GM21737 (cell line): Measurements from ENCODE around the gene TRIM36.

ENCODE experiments used
- ATAC-seq: cut with Tn5 transposase; IDR thresholded peaks from one replicate; pipeline ENCODE4 v1.9.1; 2021; ENCODE audit warnings: mild to moderate bottlenecking, moderate library complexity; ENCODE audit not compliant: unreplicated experiment

Gene TRIM36, protein sequence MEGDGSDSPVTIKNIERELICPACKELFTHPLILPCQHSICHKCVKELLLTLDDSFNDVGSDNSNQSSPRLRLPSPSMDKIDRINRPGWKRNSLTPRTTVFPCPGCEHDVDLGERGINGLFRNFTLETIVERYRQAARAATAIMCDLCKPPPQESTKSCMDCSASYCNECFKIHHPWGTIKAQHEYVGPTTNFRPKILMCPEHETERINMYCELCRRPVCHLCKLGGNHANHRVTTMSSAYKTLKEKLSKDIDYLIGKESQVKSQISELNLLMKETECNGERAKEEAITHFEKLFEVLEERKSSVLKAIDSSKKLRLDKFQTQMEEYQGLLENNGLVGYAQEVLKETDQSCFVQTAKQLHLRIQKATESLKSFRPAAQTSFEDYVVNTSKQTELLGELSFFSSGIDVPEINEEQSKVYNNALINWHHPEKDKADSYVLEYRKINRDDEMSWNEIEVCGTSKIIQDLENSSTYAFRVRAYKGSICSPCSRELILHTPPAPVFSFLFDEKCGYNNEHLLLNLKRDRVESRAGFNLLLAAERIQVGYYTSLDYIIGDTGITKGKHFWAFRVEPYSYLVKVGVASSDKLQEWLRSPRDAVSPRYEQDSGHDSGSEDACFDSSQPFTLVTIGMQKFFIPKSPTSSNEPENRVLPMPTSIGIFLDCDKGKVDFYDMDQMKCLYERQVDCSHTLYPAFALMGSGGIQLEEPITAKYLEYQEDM

DNA sequence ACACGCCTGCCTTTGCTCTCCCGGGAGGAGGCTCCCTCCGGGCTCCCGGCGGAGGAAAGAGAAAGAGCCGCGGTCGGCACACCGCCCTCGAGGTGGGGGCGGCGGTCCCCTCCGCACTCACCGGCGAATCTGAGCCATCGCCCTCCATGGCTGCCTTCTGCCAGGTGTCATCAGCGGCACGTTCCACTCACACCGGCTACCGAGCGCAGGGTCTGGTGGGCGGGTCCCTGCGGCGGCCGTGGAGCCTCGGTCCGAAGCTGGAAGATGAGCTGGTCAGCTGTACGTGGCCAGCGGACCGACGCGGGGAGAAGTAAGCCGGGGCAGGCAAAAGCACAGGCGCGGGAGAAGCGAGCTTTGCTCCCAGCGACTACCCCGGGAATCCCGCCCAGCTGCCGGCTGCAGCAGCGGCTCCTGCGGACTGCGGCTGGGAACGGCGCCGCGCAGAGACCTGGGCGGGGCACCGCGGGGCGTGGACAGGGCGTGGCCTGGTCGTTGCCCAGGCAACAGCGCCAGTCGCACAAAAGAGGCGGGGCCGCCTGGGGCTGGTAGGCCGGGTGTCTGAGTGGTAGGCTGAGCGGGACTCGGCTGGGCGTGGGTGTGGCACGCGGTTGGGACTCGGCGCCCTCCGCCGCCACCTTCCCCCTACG, at the start of gene TRIM36:
TRIM36 (minus strand) TSS at position 422 of the 647 bp plus-strand sequence; CDS start at position 148, 274 bp downstream.
- peak; percentile 99 for ATAC-seq

DNA sequence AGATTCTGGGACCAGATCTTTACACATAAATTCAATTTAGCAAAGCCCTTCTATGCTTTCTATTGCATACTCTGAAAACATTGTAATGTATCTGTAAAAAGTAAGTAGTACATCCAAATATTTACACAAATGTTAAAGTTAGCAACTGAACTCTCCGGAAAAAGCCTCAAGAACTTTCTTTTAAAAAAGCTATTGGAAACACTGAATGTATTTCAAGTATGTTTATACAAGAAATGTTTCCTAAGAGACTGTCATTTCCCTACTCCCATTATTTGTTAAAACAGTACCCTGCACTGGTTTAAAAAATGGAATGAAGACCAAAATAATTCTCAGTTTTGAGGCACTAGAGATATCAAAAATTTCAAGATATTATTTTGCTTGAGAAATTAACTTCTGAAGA, 44.8 kb upstream of the TRIM36 start:
- no peak for ATAC-seq

DNA sequence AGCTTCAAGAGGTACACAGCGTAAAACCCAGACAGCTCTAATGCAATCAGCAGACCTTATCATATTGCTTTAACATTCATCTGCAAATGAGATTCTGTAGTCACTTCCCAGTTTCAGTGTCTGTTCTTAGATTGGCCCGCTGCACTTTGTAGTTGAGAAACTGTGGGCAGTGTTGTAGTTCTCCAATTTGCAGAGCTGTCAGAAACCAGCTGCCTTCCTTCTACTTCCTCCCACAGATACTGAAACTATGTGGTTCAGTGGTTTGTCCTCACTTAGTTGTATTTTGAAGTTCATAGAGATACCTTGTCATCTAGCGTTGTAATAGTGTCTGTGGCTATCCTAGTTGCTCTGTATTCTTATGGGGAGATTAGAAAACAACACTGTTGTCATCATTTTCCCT, 39.6 kb upstream of the TRIM36 start:
- peak; percentile 100 for ATAC-seq

DNA sequence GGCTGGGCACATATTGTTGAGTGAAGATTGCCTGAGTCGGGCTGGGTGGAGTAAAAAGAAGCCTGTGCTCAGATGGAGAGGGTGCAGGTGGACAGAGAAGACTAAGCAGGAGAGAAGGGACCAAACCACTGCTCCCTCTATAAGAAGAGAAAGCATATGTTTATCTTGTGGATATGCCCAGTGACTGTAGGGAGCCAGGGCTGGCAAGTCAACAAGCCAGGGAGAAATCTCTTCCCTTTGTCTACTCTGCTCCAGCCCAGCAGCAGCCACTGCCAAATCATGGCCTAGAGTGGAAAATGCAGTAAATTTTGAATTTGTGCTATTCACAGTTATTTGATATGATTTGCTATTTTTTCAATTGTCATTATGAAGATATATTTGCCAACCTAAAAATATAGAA, 33.2 kb upstream of the TRIM36 start:
- no peak for ATAC-seq

DNA sequence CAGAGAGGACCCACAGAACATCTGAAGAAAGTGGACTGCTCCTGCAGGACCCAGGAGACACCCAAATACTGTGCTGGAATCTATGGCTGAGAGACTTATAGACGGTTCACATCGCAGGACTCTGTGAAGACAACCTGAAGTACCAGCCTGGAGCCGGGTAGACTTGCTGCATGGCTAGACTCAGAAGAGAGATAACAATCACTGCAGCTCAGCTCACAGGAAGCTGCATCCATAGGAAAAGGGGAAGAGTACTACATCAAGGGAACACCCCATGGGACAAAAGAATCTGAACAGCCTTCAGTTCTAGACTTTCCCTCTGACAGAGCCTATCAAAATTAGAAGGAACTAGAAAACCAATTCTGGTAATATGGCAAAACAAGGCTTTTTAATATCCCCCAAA, 26.5 kb upstream of the TRIM36 start:
- ATAC-seq, result no peak

DNA sequence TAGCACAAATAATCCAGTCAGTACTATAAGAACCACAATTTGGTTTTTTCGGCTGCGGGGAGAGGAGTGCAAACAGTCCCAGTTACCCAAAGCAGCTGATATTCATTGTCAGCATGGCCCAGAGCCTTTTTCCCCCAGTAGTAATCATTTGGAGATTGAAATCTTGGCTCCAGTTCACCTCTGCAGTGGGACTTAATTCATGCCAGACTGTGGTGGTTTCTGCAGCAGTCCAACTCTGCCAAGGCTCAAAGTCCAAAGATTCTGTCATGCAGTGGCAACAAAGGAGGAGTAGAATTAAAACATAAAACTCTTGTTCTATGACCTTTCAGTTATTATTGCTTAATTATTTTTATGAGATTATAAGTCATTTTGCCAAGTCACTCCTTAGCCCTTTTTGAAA, 25.0 kb upstream of the TRIM36 start:
- no peak for ATAC-seq

DNA sequence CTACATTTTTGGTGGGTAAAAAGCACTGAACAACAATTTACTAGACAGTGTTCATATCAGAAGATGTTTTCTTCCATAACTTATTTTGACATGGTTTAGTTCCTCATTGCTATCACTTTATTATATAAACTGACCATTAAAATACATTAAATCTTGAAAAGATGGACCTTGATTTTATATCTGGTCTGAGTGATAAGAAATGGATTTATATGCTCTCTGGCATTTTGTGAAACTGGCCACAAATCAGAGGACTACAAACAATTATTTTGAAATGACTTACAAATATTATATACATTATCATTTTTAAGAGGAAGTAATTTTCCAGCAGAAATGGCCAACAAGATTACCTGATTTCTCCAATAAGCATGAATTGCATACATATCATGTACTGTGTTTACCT, 23.6 kb upstream of the TRIM36 start:
- no peak for ATAC-seq

DNA sequence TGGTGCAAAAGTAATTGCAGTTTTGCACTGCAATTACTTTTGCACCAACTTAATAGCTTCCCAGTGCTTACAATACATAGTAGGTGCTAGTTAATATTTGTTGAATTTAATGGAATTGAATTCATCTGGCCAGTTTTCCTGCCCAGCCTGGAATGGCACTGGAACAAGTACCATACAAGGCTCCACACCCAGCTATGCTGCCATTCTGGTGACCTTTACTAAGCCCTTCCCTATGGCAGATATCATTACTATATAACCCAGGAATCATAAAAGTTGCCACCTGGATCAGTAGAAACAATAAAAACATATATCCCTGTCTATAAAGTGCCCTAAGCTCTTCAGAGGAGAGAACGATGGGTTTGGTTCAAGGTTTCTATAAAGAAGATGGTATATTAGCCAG, 22.4 kb upstream of the TRIM36 start:
- ATAC-seq, result no peak

DNA sequence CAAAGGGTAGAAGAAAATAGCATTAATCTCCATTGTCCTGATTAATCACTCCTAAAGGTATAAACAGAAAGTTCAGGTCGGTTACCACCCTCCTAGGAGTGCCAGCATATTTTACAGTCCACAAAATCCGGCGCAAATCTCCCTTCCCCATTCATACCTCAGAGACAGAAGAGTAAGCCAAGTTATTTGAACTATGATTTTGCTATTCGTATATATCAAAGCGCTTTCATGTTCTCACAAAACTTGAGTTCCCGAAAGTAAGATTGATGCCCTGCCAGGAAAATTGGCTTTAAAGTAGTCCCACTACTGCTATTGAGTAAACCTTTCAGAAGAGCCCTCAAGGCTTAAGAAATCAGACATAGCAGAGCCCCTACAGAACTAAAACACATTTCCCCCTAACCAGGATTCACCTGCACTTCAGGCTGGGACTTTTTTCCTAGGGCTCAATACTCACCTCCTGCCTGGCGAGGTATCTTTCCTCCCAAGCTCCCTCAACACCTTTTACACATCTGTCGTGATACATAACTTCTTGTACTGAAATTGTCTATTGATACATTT, 21.8 kb upstream of the TRIM36 start:
- ATAC-seq, result no peak

DNA sequence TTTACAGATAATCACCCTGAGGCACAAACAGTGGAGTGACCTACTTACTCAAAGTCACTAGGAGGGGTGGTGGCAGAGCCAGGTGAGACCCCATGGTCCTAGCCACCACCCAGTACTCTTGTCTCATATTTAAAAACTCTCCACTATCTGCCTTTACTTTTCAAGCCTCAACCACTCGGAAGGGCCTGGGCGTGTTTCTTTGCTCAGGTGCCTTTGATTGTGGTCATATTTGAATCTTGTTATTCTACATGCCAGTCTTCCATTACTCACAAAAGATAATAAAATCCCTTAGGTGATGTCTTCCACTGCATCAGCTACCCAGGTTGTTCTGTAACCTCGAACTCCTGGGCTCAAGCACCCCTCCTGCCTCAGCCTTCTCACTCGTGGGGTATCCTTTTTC, 20.7 kb upstream of the TRIM36 start:
- no peak for ATAC-seq

DNA sequence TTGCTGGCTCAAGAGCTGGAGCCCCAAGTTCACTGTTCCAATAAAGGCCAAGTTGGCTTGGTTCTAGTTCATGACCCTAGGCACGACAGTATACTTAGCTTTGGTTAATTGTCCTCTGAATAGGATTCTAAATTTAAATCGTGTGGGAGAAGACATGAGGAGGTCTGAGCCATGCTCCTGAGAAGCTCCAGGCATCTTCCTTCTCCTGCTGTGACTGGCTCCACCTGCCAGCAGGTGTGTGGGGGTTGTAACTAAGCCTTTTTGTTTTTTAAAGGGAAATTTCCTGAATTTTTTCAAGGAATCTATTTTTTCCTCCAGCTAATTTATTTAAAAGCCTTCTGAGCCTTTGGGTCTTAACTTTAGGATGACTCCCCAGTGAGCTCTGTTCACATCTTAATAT, 20.2 kb upstream of the TRIM36 start:
- ATAC-seq, result no peak

DNA sequence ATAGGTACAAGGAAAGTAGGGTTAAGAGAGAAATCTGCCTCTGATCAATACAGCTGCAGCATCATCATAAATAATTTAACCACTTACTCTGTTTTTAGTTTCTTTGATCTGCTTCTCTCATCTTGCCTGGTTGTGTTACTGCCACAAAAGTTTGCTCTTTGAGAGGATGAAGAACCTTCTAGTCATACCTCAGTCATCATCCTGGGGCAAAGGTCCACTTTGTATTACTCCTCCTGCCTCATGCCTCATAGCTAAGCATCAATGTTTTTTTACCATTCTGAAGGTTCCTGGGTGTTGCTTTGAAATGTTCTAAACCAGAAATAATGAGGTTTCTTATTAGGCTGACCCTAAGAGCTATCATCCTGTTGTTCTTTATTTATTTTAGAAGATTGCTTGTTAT, 17.1 kb upstream of the TRIM36 start:
- ATAC-seq, result no peak

DNA sequence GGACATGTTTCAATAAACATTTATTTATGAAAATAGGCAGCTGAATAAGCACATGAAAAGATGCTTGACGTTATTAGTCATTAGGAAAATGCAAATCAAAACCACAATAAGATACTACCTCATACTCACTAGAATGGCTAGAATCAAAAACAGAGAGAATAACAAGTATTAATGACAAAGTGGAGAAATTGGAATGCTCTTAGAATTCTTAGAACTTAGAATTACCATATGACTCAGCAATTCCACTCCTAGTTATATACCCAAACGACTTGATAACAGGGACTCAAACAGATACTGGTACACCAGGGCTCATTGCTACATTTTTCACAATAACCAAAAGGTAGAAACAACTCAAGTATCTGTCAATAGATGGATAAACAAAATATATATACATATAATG, 15.1 kb upstream of the TRIM36 start:
- no peak for ATAC-seq

DNA sequence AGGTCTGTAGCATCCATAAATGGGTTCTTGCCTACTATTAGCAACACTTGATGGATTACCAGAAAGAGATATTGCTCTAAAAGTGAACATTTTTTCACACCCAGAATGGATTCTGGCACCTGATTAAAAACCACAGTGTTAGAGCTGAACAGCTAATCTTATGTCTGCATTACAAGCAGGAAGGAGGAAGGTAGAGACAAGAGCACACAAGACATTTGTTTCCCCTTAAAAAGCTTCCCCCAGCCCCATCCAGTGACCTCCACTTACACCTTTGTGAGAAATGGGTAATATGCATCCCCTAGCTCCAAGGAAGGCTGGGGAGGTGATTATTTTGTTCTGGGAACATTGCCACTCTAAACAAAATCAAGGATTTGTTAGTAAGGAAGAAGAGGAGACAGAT, 12.0 kb upstream of the TRIM36 start:
- ATAC-seq, result no peak

DNA sequence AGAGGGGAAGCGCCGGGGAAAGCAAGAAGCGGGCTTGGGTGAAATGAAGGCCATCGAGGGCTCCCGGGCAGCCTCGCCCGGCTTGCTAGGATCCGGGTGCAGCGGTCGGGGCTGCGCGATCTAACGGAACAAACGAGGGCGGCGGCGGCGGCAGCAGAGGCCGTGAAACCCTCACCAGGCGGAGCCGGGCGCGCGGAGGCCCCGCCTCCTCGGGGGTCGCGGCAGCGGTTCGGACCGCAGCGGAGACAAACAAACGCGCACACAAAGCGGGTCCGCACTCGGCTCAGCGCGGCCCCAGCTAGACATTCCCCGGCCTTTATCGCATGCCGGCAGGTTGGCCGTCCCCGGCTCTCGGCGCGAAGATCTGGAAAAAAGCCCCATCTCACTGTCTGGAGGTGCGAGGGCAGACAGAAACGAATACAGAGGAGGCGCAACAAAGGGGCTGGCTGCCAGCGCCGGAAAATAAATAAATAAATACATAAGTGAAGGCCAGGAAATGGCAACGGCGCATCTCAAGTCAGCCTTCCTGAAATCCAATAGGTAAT, 10.5 kb upstream of the TRIM36 start:
- ATAC-seq, result peak; percentile 55

DNA sequence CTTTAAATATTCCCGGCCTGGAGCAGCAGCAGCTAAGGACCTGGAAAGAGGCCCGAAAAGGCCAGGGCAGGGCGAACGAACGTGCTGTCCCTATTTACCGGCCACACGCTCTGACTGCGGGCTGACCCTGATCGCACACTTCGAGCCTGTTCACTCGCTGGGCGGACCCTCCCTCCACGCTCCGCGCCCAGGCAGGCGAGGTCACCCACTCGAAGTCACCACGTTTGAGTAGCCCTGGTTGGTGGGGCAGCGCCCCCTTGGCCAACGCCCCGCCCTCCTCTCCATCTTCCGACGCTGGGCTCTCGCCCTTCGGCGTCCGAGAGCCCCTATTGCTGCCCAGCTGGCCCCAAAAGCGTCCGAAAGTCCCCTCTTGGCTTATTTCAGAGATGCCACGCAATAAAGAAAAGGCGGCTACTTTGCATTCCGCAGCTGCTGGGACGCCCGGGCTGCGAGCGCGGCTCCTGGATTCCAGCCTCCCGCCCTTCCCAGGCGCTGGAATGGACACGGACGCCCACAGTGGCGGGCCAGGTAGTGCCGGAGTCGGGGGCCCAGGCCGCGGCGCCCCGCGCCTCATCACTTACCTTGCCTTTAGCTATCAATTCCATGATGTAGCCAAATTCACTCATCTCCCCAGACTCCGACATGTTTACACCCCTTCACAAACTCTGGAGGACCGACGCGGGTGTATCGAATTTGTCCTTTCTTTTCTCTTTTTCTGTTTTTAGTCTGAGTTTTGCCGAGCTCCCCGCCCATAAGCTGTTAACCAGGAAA, 9.9 kb upstream of the TRIM36 start:
- ATAC-seq, result peak; percentile 15

DNA sequence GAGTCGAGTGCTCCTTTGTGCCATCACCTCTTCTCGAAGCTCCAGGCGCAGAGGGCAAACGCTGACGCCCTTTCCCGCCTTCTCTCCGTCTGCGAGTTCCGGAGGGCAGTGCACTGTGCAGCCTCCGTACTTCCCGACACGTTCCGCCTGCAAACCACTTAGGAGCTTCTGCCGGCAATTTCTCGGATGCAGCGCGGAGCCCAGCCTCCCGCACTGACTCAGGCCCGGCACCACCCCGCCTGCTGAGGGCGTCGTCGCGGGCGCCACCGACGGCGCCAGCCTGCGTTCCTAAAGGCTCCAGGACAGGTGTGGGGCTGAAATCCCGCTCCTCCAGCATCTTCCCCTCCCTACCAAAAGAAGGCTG, 9.3 kb upstream of the TRIM36 start:
- no peak for ATAC-seq

DNA sequence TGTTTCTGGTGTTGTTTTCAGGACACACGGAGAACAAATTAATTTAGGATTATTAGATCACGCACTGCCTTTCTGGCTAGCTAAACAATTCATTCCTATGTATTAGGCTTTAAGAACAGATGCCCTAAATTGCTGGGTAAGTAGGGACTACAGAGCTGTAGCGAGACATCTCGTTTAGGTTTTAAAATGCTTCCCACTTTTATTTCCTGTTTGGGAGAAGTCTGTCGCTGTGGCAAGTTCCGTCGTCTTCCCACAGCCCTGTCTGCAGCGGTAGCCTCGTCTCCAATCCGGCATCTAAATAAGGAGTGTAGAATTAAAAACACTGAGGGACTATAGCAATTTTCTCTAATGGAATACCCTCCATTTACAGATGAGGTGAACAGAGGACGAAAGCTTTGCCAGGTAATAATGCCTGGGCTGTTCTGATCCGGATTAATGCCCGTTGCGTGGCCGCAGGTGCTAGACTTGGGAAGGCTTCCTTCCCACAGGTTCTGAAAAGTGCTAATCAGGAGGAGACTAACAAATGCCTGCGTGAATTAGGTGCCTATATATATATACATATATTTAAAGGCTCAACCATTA, 1.3 kb upstream of the TRIM36 start:
- ATAC-seq, result no peak

DNA sequence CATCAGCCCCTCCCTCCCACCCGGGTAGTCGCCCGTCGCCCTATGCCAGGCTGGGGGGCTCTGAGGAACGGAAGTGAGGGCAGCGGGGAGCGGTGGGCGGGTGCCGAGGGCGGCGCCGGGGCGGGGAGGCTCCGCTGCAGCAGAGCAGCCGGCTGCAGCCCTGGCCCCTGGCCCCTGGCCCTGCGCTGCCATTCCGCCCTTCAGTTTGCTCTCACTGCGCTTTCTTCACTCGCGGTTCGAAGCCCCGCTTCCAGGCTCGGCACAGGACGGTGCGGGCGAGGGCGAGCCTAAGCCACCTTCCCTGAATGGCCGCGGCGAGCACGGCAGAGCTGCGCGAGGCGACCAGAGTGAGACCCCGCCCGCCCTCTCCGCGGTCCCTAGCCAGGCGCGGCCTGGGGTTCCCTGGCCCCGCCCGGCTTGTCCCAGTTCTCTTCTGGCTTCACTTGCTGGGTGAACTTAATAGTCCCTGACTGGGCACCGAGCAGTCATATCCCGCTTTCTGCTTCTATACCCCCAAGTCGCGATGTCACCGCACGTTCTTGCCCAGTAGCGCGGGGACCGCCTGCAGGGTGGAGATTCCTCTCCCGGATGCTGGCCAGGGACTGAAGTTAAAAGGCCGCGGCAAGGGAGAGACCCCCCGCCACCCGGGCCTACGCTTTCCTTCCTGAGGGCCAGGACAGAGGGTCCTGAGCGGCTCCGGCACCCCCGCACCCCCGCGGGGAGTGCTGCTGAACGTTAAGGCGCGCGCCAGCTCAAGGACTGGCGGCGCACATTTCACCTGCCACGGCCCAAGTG, 623 bp upstream of the TRIM36 start:
- ATAC-seq, result peak; percentile 50
